K562 (cell line): ENCODE data around the gene EML2. TPM values are rescaled to one million over a fixed set of nuclear protein-coding genes. Genes with fewer than 3 reads are reported as not detected.
A peak's percentile ranks its signal among the peaks of the same experiment; 100 is the strongest.

Source experiments
- ADNP ChIP-seq: fragments of 200-800 bp; sonication (Bioruptor generic); IDR thresholded peaks from 2 replicates; pipeline ENCODE4 v1.6.1; 2016; ENCODE audit warnings: missing genetic modification characterization, missing compliant biosample characterization
- CBX1 ChIP-seq: sonication (generic); IDR thresholded peaks from 2 replicates; pipeline ENCODE4 v1.6.1; 2016; ENCODE audit warnings: antibody characterized with exemption, low read depth, mild to moderate bottlenecking
- COPS2 ChIP-seq: fragments of 450-650 bp; conservative IDR thresholded peaks from 2 replicates; pipeline ENCODE4 v1.6.1; 2016; ENCODE audit warnings: mild to moderate bottlenecking, moderate library complexity
- CXXC5 ChIP-seq: fragments of 250-450 bp; sonication (Bioruptor Pico); IDR thresholded peaks from 2 replicates; pipeline ENCODE4 v1.8.0; 2022; ENCODE audit warnings: inconsistent platforms, mild to moderate bottlenecking, moderate library complexity
- ETV1 ChIP-seq: fragments of 450-650 bp; conservative IDR thresholded peaks from 2 replicates; pipeline ENCODE4 v1.6.1; 2016; ENCODE audit warnings: missing genetic modification characterization, control low read depth, low read depth, missing compliant biosample characterization
- FOXP1 ChIP-seq: sonication (generic); formaldehyde crosslinking; IDR thresholded peaks from 2 replicates; pipeline ENCODE4 v1.8.0; 2022; ENCODE audit warnings: mild to moderate bottlenecking, missing genetic modification reagents
- GATAD2A ChIP-seq: fragments of 450-650 bp; IDR thresholded peaks from 2 replicates; pipeline ENCODE4 v1.6.1; 2017
- MECOM ChIP-seq: fragments of 250-450 bp; sonication (Bioruptor Pico); IDR thresholded peaks from 2 replicates; pipeline ENCODE4 v1.8.0; 2022; ENCODE audit warnings: inconsistent platforms
- MIER1 ChIP-seq: fragments of 450-650 bp; IDR thresholded peaks from 2 replicates; pipeline ENCODE4 v1.6.1; 2016; ENCODE audit warnings: antibody characterized with exemption, mild to moderate bottlenecking, low read depth
- MTA1 ChIP-seq: fragments of 450-650 bp; IDR thresholded peaks from 2 replicates; pipeline ENCODE4 v1.6.1; 2017; ENCODE audit warnings: borderline replicate concordance
- NCOA6 ChIP-seq: fragments of 450-650 bp; IDR thresholded peaks from 2 replicates; pipeline ENCODE4 v1.6.1; 2017; ENCODE audit warnings: mild to moderate bottlenecking
- POLR2A ChIP-seq: fragments of 450-650 bp; conservative IDR thresholded peaks from 2 replicates; pipeline ENCODE4 v1.6.1; 2016
- RNF2 ChIP-seq: sonication (generic); IDR thresholded peaks from 2 replicates; pipeline ENCODE4 v1.6.1; 2016
- SAP30 ChIP-seq: fragments of 200-600 bp; sonication (generic); IDR thresholded peaks from 2 replicates; pipeline ENCODE4 v1.6.1; 2012; ENCODE audit warnings: borderline replicate concordance, low read depth, mild to moderate bottlenecking, moderate library complexity, low read length, control low read depth, inconsistent platforms; ENCODE audit not compliant: insufficient read depth, poor library complexity, severe bottlenecking
- SIX5 ChIP-seq, 2 experiments: IDR thresholded peaks; 2 replicates each; pipeline ENCODE4 v1.6.1; 2011; ENCODE audit warnings: low read length in 2 of 2, borderline replicate concordance in 1 of 2, low read depth in 1 of 2, mild to moderate bottlenecking in 1 of 2, moderate library complexity in 1 of 2; ENCODE audit not compliant: insufficient read depth in 1 of 2
- U2AF2 ChIP-seq: fragments of 200-400 bp; formaldehyde crosslinking; optimal IDR thresholded peaks from 2 replicates; pipeline ENCODE3; 2017; ENCODE audit warnings: low read depth, mild to moderate bottlenecking, low read length
- ZBED1 ChIP-seq: IDR thresholded peaks from 2 replicates; pipeline ENCODE4 v1.6.1; 2014
- ZC3H8 ChIP-seq: fragments of 450-650 bp; IDR thresholded peaks from 2 replicates; pipeline ENCODE4 v1.6.1; 2017
- ZFPM2 ChIP-seq: fragments of 250-450 bp; sonication (Bioruptor Pico); IDR thresholded peaks from 2 replicates; pipeline ENCODE4 v1.5.1; 2022; ENCODE audit warnings: mild to moderate bottlenecking
- ZNF316 ChIP-seq: fragments of 450-650 bp; IDR thresholded peaks from 2 replicates; pipeline ENCODE4 v1.6.1; 2016
- ZNF324 ChIP-seq: fragments of 250-450 bp; sonication (Bioruptor Pico); IDR thresholded peaks from 2 replicates; pipeline ENCODE4 v1.4.0; 2020; ENCODE audit warnings: mild to moderate bottlenecking
- ZNF76 ChIP-seq: fragments of 250-450 bp; sonication (Bioruptor Pico); IDR thresholded peaks from 2 replicates; pipeline ENCODE4 v1.4.0; 2020; ENCODE audit warnings: mild to moderate bottlenecking, moderate library complexity, borderline replicate concordance
- polyA plus RNA-seq, 8 experiments: library from polyadenylated mRNA; depleted of rRNA in 4 of 8; stranded (reverse) in 5 of 8; unstranded in 3 of 8; fragments of >200 nt; fragmentation: Nextera tagmentation in 2 of 8; fragmentation: Illumina TruSeq in 1 of 8; extraction: Ambion mirVana in 2 of 8; extraction: Trizol in 1 of 8; gene quantifications; 2 replicates each; pipeline versions ENCODE4 v1.2.1 to v1.2.3, GENCODE V29; 2011 to 2014; ENCODE audit warnings: inconsistent platforms in 1 of 8, missing spikeins in 1 of 8
- total RNA-seq, 7 experiments: library from RNA; depleted of rRNA in 6 of 7; stranded (reverse); fragments of >200 nt in 6 of 7; fragmentation: Illumina TruSeq in 2 of 7; extraction: Trizol in 2 of 7; gene quantifications; 2 replicates each; pipeline versions ENCODE4 v1.2.1 to v1.2.3, GENCODE V29; 2011 to 2021; ENCODE audit warnings: low replicate concordance in 1 of 7
- TF ChIP-seq, protein P1 (sequence below): fragments of 450-650 bp; formaldehyde crosslinking; IDR thresholded peaks from 2 replicates; pipeline ENCODE4 v1.4.0; 2020; ENCODE audit warnings: mild to moderate bottlenecking, moderate library complexity
- TF ChIP-seq, protein P2 (sequence below): fragments of 450-650 bp; IDR thresholded peaks from one replicate; pipeline ENCODE4 v1.6.1; 2018; ENCODE audit warnings: mild to moderate bottlenecking, moderate library complexity; ENCODE audit not compliant: partially characterized antibody

EML2 gene
- total and polyA plus RNA-seq, 9 of the 15 experiments (the other 6 are each of a cell fraction or from before 2014, with no cell fraction given): 2.6 to 69.6 (median 24.8) TPM

DNA sequence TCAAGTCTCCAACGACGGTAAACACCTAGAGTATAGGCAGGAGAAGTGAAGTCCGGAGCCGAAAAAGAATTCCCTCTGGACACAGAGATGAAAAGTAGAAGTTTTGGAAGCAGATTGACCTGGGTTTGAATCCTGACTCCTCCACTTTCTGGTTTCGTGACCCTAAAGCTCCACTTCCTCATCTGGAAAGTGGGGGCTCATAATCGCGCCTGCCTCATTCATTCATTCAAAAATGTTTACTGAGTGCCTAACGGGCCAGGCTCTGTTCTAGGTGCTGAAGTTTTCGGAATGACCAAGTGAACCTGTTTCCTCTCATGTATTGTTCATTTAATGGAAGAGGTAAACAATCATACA lies 7.1 kb upstream of the EML2 start (continued):
- no peak for TF ChIP-seq MECOM (CRISPR knock-in tag)
- no peak for TF ChIP-seq CBX1
- TF ChIP-seq ZNF76 (CRISPR knock-in tag): no peak
- no peak for TF ChIP-seq ZBED1
- no peak for TF ChIP-seq ZNF324
- TF ChIP-seq ADNP: peak; percentile 72; the same call in 1 of the 2 replicates
- no peak for TF ChIP-seq ZC3H8
- peak; percentile 82; the same call in 1 of the 2 replicates for TF ChIP-seq MIER1
- no peak; the same call in 1 of the 2 replicates for TF ChIP-seq GATAD2A
- TF ChIP-seq COPS2: no peak
- TF ChIP-seq, protein P1, sequence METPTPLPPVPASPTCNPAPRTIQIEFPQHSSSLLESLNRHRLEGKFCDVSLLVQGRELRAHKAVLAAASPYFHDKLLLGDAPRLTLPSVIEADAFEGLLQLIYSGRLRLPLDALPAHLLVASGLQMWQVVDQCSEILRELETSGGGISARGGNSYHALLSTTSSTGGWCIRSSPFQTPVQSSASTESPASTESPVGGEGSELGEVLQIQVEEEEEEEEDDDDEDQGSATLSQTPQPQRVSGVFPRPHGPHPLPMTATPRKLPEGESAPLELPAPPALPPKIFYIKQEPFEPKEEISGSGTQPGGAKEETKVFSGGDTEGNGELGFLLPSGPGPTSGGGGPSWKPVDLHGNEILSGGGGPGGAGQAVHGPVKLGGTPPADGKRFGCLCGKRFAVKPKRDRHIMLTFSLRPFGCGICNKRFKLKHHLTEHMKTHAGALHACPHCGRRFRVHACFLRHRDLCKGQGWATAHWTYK: no peak
- TF ChIP-seq U2AF2: no peak
- TF ChIP-seq, protein P2, sequence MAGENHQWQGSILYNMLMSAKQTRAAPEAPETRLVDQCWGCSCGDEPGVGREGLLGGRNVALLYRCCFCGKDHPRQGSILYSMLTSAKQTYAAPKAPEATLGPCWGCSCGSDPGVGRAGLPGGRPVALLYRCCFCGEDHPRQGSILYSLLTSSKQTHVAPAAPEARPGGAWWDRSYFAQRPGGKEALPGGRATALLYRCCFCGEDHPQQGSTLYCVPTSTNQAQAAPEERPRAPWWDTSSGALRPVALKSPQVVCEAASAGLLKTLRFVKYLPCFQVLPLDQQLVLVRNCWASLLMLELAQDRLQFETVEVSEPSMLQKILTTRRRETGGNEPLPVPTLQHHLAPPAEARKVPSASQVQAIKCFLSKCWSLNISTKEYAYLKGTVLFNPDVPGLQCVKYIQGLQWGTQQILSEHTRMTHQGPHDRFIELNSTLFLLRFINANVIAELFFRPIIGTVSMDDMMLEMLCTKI: no peak
- peak; percentile 74 for TF ChIP-seq SAP30
- no peak for TF ChIP-seq NCOA6
- 0 out of 2 replicates have a peak, but pooled peaks have one; percentile 10 for TF ChIP-seq RNF2
- peak; percentile 12; the same call in 1 of the 2 replicates for TF ChIP-seq FOXP1 (CRISPR knock-in tag)
- TF ChIP-seq MTA1: 0 out of 2 replicates have a peak, but pooled peaks have one; percentile 6
- no peak for TF ChIP-seq ZFPM2
- no peak for TF ChIP-seq ZNF316
- TF ChIP-seq POLR2A: peak; percentile 44; the same call in 1 of the 2 replicates
- no peak for TF ChIP-seq SIX5 (IDR thresholded peaks at IDR 0.05; ENCODE audit: borderline replicate concordance in 1 of 2, insufficient read depth in 1 of 2, low read depth in 1 of 2, low read length in 2 of 2)
- 0 out of 2 replicates have a peak, but pooled peaks have one; percentile 5 for TF ChIP-seq ETV1
- no peak; the same call in 1 of the 2 replicates for TF ChIP-seq CXXC5 (CRISPR knock-in tag)
